Esophagus squamous epithelium (tissue), 5 donors: ENCODE measurements around the gene COLQ. TPM values are rescaled to one million over a fixed set of nuclear protein-coding genes. Genes with fewer than 3 reads are reported as not detected.

ENCODE experiments used
- DNase-seq: peaks from one replicate; lab custom pipeline; 2025; lab: John Stamatoyannopoulos, UW
- H3K27ac ChIP-seq, 4 donors: fragments of 200-600 bp; sonication (generic); one replicate each; pipeline ENCODE4 v1.5.1; 2016 to 2019; ENCODE audit warnings: mild to moderate bottlenecking in 1 of 4
- H3K27me3 ChIP-seq, 4 donors: fragments of 200-600 bp; sonication (generic); 1 replicate in 3 of 4; 2 replicates in 1 of 4; pipeline versions ENCODE4 v1.5.1 to v1.6.0; 2017 to 2021; ENCODE audit warnings: antibody characterized with exemption in 1 of 4
- H3K36me3 ChIP-seq, 3 donors: fragments of 200-600 bp; sonication (generic); one replicate each; pipeline ENCODE4 v1.5.1; 2016 to 2019
- H3K4me1 ChIP-seq, 3 donors: fragments of 200-600 bp; sonication (generic); one replicate each; pipeline ENCODE4 v1.5.1; 2017 to 2019
- H3K4me3 ChIP-seq, 4 donors: fragments of 200-600 bp; sonication (generic); 1 replicate in 3 of 4; 2 replicates in 1 of 4; pipeline ENCODE4 v1.5.1; 2016 to 2019; ENCODE audit warnings: mild to moderate bottlenecking in 2 of 4, moderate library complexity in 1 of 4
- H3K9me3 ChIP-seq, 3 donors: fragments of 200-600 bp; sonication (generic); one replicate each; pipeline ENCODE4 v1.5.1; 2016 to 2019
- POLR2A ChIP-seq, 4 donors: fragments of 450-650 bp; IDR thresholded peaks; one replicate each; pipeline ENCODE4 v1.6.1; 2017; ENCODE audit warnings: antibody characterized with exemption in 4 of 4, mild to moderate bottlenecking in 4 of 4, moderate library complexity in 3 of 4
- WGBS, 2 donors: methylation state at CpG; one replicate each; pipeline ENCODE4 v1.1.5; 2018; 5-methylcytosine and 5-hydroxymethylcytosine counted together
- intact Hi-C: fragments of 100-400 bp; cut with DNase I; formaldehyde crosslinking; loops from one replicate; pipeline ENCODE4 v1.15.0; 2022
- total RNA-seq, 4 donors: library from RNA; depleted of rRNA; stranded (reverse); fragments of >200 nt; gene quantifications; one replicate each; pipeline ENCODE4 v1.1.0, GENCODE V29; 2016
- TF ChIP-seq, protein P1 (sequence below), 6 experiments: fragments of 450-650 bp in 4 of 6; fragments of 200-600 bp in 2 of 6; sonication (generic) in 2 of 6; IDR thresholded peaks; one replicate each; pipeline ENCODE4 v1.5.1; 2016 to 2019; ENCODE audit warnings: antibody characterized with exemption in 6 of 6, mild to moderate bottlenecking in 4 of 6, moderate library complexity in 4 of 6
- donor health status: DM: yes; HTN: yes; CAD: no.

COLQ gene
- total RNA-seq, 4 donors from 2014 or later = 0.70 to 1.1 (median 0.89) TPM

GRCh38 chr3:15454965-15455364 lies 66.5 kb downstream of the COLQ start:
- H3K27me3 ChIP-seq = no peaks in the 10 kb centered on the region
- intact Hi-C loops = no loop called here
- no peaks in the 10 kb centered on the region for H3K4me1 ChIP-seq
- DNase-seq = no peak
- no peaks in the 10 kb centered on the region for H3K9me3 ChIP-seq
- H3K4me3 ChIP-seq = no peak overlapping the region
- peaks cover 0 to 5% (median 0%) of the 10 kb centered on the region in 3 donors for H3K36me3 ChIP-seq
- TF ChIP-seq POLR2A (IDR thresholded peaks at IDR 0.05) = no peak
- TF ChIP-seq, protein P1, sequence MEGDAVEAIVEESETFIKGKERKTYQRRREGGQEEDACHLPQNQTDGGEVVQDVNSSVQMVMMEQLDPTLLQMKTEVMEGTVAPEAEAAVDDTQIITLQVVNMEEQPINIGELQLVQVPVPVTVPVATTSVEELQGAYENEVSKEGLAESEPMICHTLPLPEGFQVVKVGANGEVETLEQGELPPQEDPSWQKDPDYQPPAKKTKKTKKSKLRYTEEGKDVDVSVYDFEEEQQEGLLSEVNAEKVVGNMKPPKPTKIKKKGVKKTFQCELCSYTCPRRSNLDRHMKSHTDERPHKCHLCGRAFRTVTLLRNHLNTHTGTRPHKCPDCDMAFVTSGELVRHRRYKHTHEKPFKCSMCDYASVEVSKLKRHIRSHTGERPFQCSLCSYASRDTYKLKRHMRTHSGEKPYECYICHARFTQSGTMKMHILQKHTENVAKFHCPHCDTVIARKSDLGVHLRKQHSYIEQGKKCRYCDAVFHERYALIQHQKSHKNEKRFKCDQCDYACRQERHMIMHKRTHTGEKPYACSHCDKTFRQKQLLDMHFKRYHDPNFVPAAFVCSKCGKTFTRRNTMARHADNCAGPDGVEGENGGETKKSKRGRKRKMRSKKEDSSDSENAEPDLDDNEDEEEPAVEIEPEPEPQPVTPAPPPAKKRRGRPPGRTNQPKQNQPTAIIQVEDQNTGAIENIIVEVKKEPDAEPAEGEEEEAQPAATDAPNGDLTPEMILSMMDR (IDR thresholded peaks at IDR 0.05) = no peak
- no peak overlapping the region for H3K27ac ChIP-seq

DNA sequence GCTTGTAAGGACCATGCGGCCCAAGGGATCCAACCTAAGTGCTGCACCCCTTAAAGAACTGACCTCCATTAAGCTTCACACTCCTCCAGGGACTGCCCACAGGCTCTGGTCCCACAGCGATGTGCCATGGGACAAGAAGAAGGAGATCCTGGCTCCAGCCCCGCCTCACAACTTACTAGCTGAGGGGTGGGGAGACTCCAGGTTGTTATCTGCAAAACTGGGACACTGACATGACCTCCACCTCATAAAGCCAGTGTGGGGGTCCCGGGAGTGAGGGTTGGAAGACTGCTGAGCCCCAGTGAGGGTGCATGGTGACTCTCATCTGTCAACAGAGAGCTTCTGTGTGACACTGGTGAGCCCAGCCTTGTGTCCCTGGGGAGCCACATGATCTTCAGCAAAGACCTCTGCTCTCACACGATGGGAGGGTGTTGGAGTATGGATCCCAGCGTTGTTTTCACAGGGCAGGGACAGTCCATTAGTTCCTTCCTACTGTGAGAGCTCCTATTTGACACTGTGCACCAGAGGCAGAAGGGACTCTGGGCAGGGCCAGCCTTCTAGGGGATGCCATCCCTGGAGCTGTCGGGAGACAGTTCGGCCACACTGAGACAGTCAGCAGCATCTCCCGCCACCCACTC lies 67.4 kb downstream of the COLQ start:
- Histone ChIP-seq H3K4me1 (no peaks in the 10 kb centered on the region), H3K27me3 (no peaks in the 10 kb centered on the region), H3K4me3 (no peak overlapping the region), H3K36me3 (peaks cover 0 to 5% (median 0%) of the 10 kb centered on the region in 3 donors), H3K9me3 (no peaks in the 10 kb centered on the region), H3K27ac (no peak overlapping the region)
- no peak for TF ChIP-seq POLR2A (IDR thresholded peaks at IDR 0.05)
- TF ChIP-seq, protein P1 (IDR thresholded peaks at IDR 0.05) = no peak
- 76 to 79% methylated on average over 5 to 6 of the region's 9 CpGs for WGBS, 2 donors
- no peak for DNase-seq
- intact Hi-C loops = no loop called here

GRCh38 chr3:15453501-15453900 lies 68.0 kb downstream of the COLQ start:
- no peak for DNase-seq
- no peak overlapping the region for H3K27ac ChIP-seq
- 45 to 62% methylated on average over 5 to 6 of the region's 8 CpGs for WGBS, 2 donors

GRCh38 chr3:15452961-15453360 lies 68.5 kb downstream of the COLQ start:
- DNase-seq = no peak
- Histone ChIP-seq H3K4me1 (no peaks in the 10 kb centered on the region), H3K4me3 (no peak overlapping the region), H3K27ac (no peak overlapping the region), H3K9me3 (no peaks in the 10 kb centered on the region), H3K27me3 (no peaks in the 10 kb centered on the region), H3K36me3 (peaks cover 0 to 5% (median 0%) of the 10 kb centered on the region in 3 donors)
- TF ChIP-seq POLR2A (IDR thresholded peaks at IDR 0.05) = no peak
- TF ChIP-seq, protein P1 (IDR thresholded peaks at IDR 0.05) = no peak
- WGBS, 2 donors = 69 to 85% methylated on average over 4 to 5 of the region's 5 CpGs
- intact Hi-C loops = no loop called here

More at GRCh38 chr3:15453501-15453900, 68.0 kb downstream of the COLQ start:
- H3K9me3 ChIP-seq = no peaks in the 10 kb centered on the region
- H3K4me3 ChIP-seq = no peak overlapping the region
- TF ChIP-seq, protein P1 (IDR thresholded peaks at IDR 0.05) = no peak
- TF ChIP-seq POLR2A (IDR thresholded peaks at IDR 0.05) = no peak
- peaks cover 0 to 5% (median 0%) of the 10 kb centered on the region in 3 donors for H3K36me3 ChIP-seq
- no peaks in the 10 kb centered on the region for H3K4me1 ChIP-seq
- intact Hi-C loops = no loop called here
- no peaks in the 10 kb centered on the region for H3K27me3 ChIP-seq

DNA sequence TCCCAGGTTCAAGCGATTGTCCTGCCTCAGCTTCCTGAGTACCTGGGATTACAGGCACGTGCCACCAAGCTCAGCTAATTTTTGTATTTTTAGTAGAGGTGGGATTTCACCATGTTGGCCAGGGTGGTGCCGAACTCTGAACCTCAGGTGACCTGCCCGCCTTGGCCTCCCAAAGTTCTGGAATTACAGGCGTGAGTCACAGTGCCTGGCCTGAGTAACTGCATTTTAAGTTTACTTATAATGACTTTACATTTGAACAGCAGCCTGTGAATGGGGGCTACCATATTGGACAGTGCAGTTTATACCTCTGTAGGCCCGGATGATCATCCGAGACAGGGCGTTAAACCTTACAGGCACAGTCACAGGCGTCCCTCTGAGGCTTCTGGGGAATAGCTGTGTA lies 69.3 kb downstream of the COLQ start:
- Histone ChIP-seq H3K4me3 (no peak overlapping the region), H3K4me1 (no peaks in the 10 kb centered on the region), H3K36me3 (peaks cover 0 to 5% (median 0%) of the 10 kb centered on the region in 3 donors), H3K27me3 (no peaks in the 10 kb centered on the region), H3K9me3 (no peaks in the 10 kb centered on the region), H3K27ac (no peak overlapping the region)
- 67 to 86% methylated on average over 5 to 6 of the region's 9 CpGs for WGBS, 2 donors
- TF ChIP-seq, protein P1 (IDR thresholded peaks at IDR 0.05) = no peak
- intact Hi-C loops = no loop called here
- DNase-seq = no peak
